ENCODE measurements around the gene SHMT2.

DNA sequence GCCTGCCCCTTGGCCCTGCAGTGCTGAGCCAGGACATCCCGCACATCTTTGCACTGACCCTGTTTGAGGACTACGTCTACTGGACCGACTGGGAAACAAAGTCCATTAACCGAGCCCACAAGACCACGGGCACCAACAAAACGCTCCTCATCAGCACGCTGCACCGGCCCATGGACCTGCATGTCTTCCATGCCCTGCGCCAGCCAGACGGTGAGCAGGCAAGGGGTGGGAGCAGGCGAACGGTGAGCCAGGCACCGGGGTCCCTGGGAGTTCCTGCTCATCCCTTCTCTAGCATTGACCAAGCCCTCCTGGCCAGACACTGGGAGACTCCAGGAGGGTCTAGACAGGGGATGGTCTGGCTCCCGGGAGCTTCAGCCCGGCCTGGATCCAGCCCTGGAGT is 30.3 kb upstream of the SHMT2 start:
- no peak for TF ChIP-seq EZH2 (IDR thresholded peaks at IDR 0.05; ENCODE audit: low read depth, unreplicated experiment)
- TF ChIP-seq, protein P1, sequence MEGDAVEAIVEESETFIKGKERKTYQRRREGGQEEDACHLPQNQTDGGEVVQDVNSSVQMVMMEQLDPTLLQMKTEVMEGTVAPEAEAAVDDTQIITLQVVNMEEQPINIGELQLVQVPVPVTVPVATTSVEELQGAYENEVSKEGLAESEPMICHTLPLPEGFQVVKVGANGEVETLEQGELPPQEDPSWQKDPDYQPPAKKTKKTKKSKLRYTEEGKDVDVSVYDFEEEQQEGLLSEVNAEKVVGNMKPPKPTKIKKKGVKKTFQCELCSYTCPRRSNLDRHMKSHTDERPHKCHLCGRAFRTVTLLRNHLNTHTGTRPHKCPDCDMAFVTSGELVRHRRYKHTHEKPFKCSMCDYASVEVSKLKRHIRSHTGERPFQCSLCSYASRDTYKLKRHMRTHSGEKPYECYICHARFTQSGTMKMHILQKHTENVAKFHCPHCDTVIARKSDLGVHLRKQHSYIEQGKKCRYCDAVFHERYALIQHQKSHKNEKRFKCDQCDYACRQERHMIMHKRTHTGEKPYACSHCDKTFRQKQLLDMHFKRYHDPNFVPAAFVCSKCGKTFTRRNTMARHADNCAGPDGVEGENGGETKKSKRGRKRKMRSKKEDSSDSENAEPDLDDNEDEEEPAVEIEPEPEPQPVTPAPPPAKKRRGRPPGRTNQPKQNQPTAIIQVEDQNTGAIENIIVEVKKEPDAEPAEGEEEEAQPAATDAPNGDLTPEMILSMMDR (conservative IDR thresholded peaks at IDR 0.05; ENCODE audit: low read depth in 2 of 2): no peak
- TF ChIP-seq ZNF114 (CRISPR knock-in tag; IDR thresholded peaks at IDR 0.05): no peak
- TF ChIP-seq ZNF331 (CRISPR knock-in tag; IDR thresholded peaks at IDR 0.05; ENCODE audit: low read depth): no peak
- TF ChIP-seq EZH2phosphoT487 (IDR thresholded peaks at IDR 0.05; ENCODE audit: unreplicated experiment): no peak
- TF ChIP-seq, protein P2, sequence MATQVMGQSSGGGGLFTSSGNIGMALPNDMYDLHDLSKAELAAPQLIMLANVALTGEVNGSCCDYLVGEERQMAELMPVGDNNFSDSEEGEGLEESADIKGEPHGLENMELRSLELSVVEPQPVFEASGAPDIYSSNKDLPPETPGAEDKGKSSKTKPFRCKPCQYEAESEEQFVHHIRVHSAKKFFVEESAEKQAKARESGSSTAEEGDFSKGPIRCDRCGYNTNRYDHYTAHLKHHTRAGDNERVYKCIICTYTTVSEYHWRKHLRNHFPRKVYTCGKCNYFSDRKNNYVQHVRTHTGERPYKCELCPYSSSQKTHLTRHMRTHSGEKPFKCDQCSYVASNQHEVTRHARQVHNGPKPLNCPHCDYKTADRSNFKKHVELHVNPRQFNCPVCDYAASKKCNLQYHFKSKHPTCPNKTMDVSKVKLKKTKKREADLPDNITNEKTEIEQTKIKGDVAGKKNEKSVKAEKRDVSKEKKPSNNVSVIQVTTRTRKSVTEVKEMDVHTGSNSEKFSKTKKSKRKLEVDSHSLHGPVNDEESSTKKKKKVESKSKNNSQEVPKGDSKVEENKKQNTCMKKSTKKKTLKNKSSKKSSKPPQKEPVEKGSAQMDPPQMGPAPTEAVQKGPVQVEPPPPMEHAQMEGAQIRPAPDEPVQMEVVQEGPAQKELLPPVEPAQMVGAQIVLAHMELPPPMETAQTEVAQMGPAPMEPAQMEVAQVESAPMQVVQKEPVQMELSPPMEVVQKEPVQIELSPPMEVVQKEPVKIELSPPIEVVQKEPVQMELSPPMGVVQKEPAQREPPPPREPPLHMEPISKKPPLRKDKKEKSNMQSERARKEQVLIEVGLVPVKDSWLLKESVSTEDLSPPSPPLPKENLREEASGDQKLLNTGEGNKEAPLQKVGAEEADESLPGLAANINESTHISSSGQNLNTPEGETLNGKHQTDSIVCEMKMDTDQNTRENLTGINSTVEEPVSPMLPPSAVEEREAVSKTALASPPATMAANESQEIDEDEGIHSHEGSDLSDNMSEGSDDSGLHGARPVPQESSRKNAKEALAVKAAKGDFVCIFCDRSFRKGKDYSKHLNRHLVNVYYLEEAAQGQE (IDR thresholded peaks at IDR 0.05; ENCODE audit: unreplicated experiment): no peak
- TF ChIP-seq POLR2AphosphoS5 (IDR thresholded peaks at IDR 0.05; ENCODE audit: low read depth): no peak
- no peak for TF ChIP-seq CREB1 (CRISPR knock-in tag; IDR thresholded peaks at IDR 0.05; ENCODE audit: low read depth)
- no peak for TF ChIP-seq JUNB (IDR thresholded peaks at IDR 0.05; ENCODE audit: unreplicated experiment)
- TF ChIP-seq NANOG (IDR thresholded peaks at IDR 0.05; ENCODE audit: borderline replicate concordance): no peak
- no peak for TF ChIP-seq STAT1 (IDR thresholded peaks at IDR 0.05; ENCODE audit: unreplicated experiment)
